ENCODE results near the gene BBX.

DNA sequence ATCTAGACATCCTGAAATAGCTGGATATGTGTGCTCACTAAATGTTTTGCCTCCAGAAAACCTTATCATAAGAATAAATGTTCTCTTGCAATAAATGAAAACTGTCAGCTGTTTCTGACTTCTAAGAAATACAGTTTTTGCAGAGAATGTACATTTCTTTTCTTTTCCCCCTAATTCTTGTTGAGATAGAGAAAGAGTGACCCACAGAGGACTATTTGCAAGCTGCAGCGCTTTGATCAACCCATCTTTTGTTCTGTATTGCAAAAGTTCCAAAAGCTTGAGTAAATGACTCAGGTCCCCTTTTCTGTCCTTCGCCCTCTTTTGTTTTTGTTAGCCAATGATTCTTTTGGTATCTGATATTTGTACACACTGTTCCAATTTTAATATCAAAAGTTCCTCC lies 141.9 kb downstream of the BBX start:
- TF ChIP-seq, protein P1, sequence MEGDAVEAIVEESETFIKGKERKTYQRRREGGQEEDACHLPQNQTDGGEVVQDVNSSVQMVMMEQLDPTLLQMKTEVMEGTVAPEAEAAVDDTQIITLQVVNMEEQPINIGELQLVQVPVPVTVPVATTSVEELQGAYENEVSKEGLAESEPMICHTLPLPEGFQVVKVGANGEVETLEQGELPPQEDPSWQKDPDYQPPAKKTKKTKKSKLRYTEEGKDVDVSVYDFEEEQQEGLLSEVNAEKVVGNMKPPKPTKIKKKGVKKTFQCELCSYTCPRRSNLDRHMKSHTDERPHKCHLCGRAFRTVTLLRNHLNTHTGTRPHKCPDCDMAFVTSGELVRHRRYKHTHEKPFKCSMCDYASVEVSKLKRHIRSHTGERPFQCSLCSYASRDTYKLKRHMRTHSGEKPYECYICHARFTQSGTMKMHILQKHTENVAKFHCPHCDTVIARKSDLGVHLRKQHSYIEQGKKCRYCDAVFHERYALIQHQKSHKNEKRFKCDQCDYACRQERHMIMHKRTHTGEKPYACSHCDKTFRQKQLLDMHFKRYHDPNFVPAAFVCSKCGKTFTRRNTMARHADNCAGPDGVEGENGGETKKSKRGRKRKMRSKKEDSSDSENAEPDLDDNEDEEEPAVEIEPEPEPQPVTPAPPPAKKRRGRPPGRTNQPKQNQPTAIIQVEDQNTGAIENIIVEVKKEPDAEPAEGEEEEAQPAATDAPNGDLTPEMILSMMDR (IDR thresholded peaks at IDR 0.05): no peak
- no peak for TF ChIP-seq POLR2A (IDR thresholded peaks at IDR 0.05)

Measured in thyroid gland (tissue), 4 donors.